Endothelial cell of umbilical vein (primary cell): ENCODE data around the gene GSPT1. TPM values are rescaled to one million over a fixed set of nuclear protein-coding genes. Genes with fewer than 3 reads are reported as not detected.

ENCODE experiments used
- BruUV-seq: library from RNA; stranded (reverse); fragments of 400-500 nt; replicated peaks from 2 replicates; lab custom pipeline; 2021; lab: Mats Ljungman, UMichigan
- CTCF ChIA-PET: fragments of 300-600, 350-600 bp; sonication (Branson Sonifier 250); formaldehyde crosslinking; loops from one replicate; lab custom pipeline; 2021; ENCODE audit warnings: antibody characterized with exemption, inconsistent platforms; lab: Charles Lee
- POLR2A ChIA-PET: fragments of 300-600, 350-600 bp; sonication (Branson Sonifier 250); formaldehyde crosslinking; loops from one replicate; lab custom pipeline; 2021; ENCODE audit warnings: antibody characterized with exemption, inconsistent platforms; lab: Charles Lee
- DNase-seq: peaks from one replicate; pipeline ENCODE4 v3.0.0-alpha.2; 2011; ENCODE audit warnings: low read depth, low spot score
- FAIRE-seq: peaks from 2 replicates; lab custom pipeline; 2011; peaks lifted over from hg19 to GRCh38; lab: Jason Lieb, UNC
- H2AFZ ChIP-seq: 2 replicates; pipeline ENCODE4 v1.6.0; 2012; ENCODE audit warnings: low read depth, low read length, control low read depth, inconsistent platforms
- H3K27ac ChIP-seq: 2 replicates; pipeline ENCODE4 v1.5.1; 2011; ENCODE audit warnings: low read depth, mild to moderate bottlenecking, control low read depth, low read length, moderate library complexity; ENCODE audit not compliant: insufficient read depth
- H3K27me3 ChIP-seq, 2 experiments: 2 replicates each; pipeline versions ENCODE4 v1.6.0 to v1.6.1; 2011; ENCODE audit warnings: low read length in 2 of 2, mixed read lengths in 1 of 2; ENCODE audit not compliant: control insufficient read depth in 2 of 2, insufficient read depth in 2 of 2
- H3K36me3 ChIP-seq, 2 experiments: 2 replicates in 1 of 2; 3 replicates in 1 of 2; pipeline ENCODE4 v1.5.1; 2011; ENCODE audit warnings: low read length in 2 of 2, mild to moderate bottlenecking in 1 of 2, moderate library complexity in 1 of 2; ENCODE audit not compliant: control insufficient read depth in 2 of 2, insufficient read depth in 2 of 2; ENCODE audit errors: extremely low read depth in 1 of 2
- H3K4me1 ChIP-seq: 3 replicates; pipeline ENCODE4 v1.5.1; 2011; ENCODE audit warnings: mild to moderate bottlenecking, low read length; ENCODE audit not compliant: control insufficient read depth, insufficient read depth; ENCODE audit errors: extremely low read depth
- H3K4me2 ChIP-seq: 2 replicates; pipeline ENCODE4 v1.6.1; 2011; ENCODE audit warnings: low read length, control low read depth, mixed read lengths; ENCODE audit not compliant: insufficient read depth
- H3K4me3 ChIP-seq, 3 experiments: fragments of 200-600 bp in 1 of 3; sonication (generic), shearing (Covaris generic) in 1 of 3; replicated peaks in 1 of 3; 2 replicates each; pipeline ENCODE4 v1.5.1; 2011 to 2016; ENCODE audit warnings: control low read depth in 3 of 3, low read length in 3 of 3, mild to moderate bottlenecking in 2 of 3, inconsistent platforms in 1 of 3, low read depth in 1 of 3, moderate library complexity in 1 of 3; ENCODE audit not compliant: insufficient read depth in 1 of 3
- H3K79me2 ChIP-seq: 2 replicates; pipeline ENCODE4 v1.6.0; 2012; ENCODE audit warnings: low read length, inconsistent platforms; ENCODE audit not compliant: control insufficient read depth, insufficient read depth
- H3K9ac ChIP-seq: replicated peaks from 2 replicates; pipeline ENCODE3; 2011; ENCODE audit warnings: low read length, control low read depth; ENCODE audit not compliant: insufficient read depth; ENCODE audit errors: extremely low read depth
- H3K9me1 ChIP-seq: replicated peaks from 3 replicates; pipeline ENCODE4 v1.6.0; 2011; ENCODE audit warnings: mild to moderate bottlenecking, low read length; ENCODE audit not compliant: control insufficient read depth, insufficient read depth; ENCODE audit errors: extremely low read depth
- H3K9me3 ChIP-seq: replicated peaks from 2 replicates; pipeline ENCODE4 v1.5.1; 2012; ENCODE audit warnings: low read length, inconsistent platforms; ENCODE audit not compliant: control insufficient read depth, insufficient read depth
- H4K20me1 ChIP-seq: replicated peaks from 2 replicates; pipeline ENCODE3; 2011; ENCODE audit warnings: mild to moderate bottlenecking, low read length; ENCODE audit not compliant: control insufficient read depth, insufficient read depth; ENCODE audit errors: extremely low read depth
- EZH2 ChIP-seq: IDR thresholded peaks from 2 replicates; pipeline ENCODE4 v1.6.1; 2012; ENCODE audit warnings: borderline replicate concordance, low read depth, mild to moderate bottlenecking, moderate library complexity, low read length, inconsistent platforms; ENCODE audit not compliant: severe bottlenecking
- FOS ChIP-seq: IDR thresholded peaks from 2 replicates; pipeline ENCODE4 v1.6.1; 2011; ENCODE audit warnings: mild to moderate bottlenecking, low read length, moderate library complexity, borderline replicate concordance; ENCODE audit not compliant: insufficient read depth
- JUN ChIP-seq: IDR thresholded peaks from 2 replicates; pipeline ENCODE4 v1.6.1; 2011; ENCODE audit warnings: borderline replicate concordance, low read depth; ENCODE audit not compliant: insufficient read length, insufficient read depth
- MYC ChIP-seq: IDR thresholded peaks from one replicate; pipeline ENCODE4 v1.6.1; 2011; ENCODE audit warnings: mild to moderate bottlenecking, low read depth, low read length
- POLR2A ChIP-seq: IDR thresholded peaks from 2 replicates; pipeline ENCODE4 v1.6.1; 2012; ENCODE audit warnings: low read depth, mild to moderate bottlenecking, control low read depth, low read length
- POLR2AphosphoS5 ChIP-seq: IDR thresholded peaks from 2 replicates; pipeline ENCODE4 v1.6.1; 2012; ENCODE audit warnings: low read depth, mild to moderate bottlenecking, control low read depth, low read length, moderate library complexity; ENCODE audit not compliant: insufficient read depth
- dilution Hi-C: fragments of 300-500 bp; cut with MboI; formaldehyde crosslinking; loops from one replicate; pipeline ENCODE4 v1.15.0; 2019; ENCODE audit warnings: low sequenced_read_pairs; ENCODE audit not compliant: extremely low pct_ligation_motif_present
- intact Hi-C: fragments of 100-400 bp; cut with micrococcal nuclease; formaldehyde crosslinking; loops from one replicate; pipeline ENCODE4 v1.10.0; 2022
- polyA plus RNA-seq, 4 experiments: library from polyadenylated mRNA; depleted of rRNA in 3 of 4; stranded (reverse) in 3 of 4; unstranded in 1 of 4; fragments of >200 nt; gene quantifications; 2 replicates each; pipeline versions ENCODE4 v1.2.1 to v1.2.3, GENCODE V29; 2011 to 2012; ENCODE audit warnings: missing spikeins in 1 of 4
- total RNA-seq: library from RNA; stranded (reverse); gene quantifications from 2 replicates; pipeline ENCODE4 v1.2.3, GENCODE V29; 2021
- TF ChIP-seq, protein P1 (sequence below): IDR thresholded peaks from 2 replicates; pipeline ENCODE4 v1.6.1; 2011; ENCODE audit not compliant: insufficient read depth, insufficient read length

GSPT1 gene
- total and polyA plus RNA-seq, 2 donors (not counting 3 experiments of a cell fraction or from before 2014, with no cell fraction given), result 40.3 to 152 TPM

DNA sequence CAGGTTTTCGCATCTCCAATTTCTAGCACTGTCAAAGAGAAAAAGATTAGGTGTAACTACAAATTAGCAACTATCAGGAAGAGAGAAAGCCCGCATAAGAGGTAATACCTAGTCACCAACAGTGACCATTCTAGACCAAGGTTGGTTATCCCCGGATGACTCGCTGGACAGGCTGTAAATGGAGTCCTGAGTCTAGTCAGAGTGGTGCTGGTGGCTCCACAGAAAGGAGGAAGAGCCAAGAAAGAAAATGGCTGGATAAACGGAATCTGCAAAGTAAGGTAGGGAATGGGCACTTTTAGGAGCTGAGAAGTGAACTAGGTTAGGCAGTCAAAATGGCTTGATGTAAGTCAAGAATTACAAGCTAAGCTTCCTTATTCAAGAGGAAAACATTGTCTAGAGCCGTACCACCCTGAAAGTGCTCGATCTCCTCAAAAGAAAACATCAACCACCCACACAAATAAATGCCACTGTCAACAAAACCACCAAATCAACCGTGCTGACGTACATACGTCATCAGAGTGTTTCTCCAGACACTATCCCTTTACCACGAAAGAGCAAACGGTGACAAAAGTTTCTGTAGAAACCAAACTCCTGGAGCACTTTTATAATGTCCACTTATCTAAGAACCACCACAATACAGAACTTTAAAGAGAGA is 2.2 kb downstream of the GSPT1 start:
- H3K36me3 ChIP-seq, result no peaks in the 10 kb centered on the region
- ChIA-PET CTCF (interaction anchor here (0.7 to 4.4 kb wide), 2 partner anchors 154 to 181 kb away, joined by 3 to 16 read pairs; no protein-coding TSS in a partner anchor), POLR2A (no interaction called here)
- peaks cover 71% of the 10 kb centered on the region for H3K79me2 ChIP-seq
- H3K27ac ChIP-seq, result peak overlapping the region; percentile 76
- H3K9ac ChIP-seq, result peak overlapping the region; percentile 85
- intact Hi-C loops (loop anchor here (2.0 kb wide), 1 partner anchor 63 kb away; the partner anchor contains the start of gene SNX29), dilution Hi-C loops (no loop called here)
- H4K20me1 ChIP-seq, result peaks cover 15% of the 10 kb centered on the region
- FAIRE-seq (peak; percentile 46), DNase-seq (peak; percentile 29)
- peak overlapping the region; percentile 68 to 96 (median 77) for H3K4me3 ChIP-seq
- no peaks in the 10 kb centered on the region for H3K27me3 ChIP-seq
- no peak overlapping the region for H2AFZ ChIP-seq
- H3K4me1 ChIP-seq, result peaks cover 24% of the 10 kb centered on the region
- H3K4me2 ChIP-seq, result peak overlapping the region; percentile 93
- no peaks in the 10 kb centered on the region for H3K9me1 ChIP-seq
- TSS peak; percentile 23 for BruUV-seq
- TF ChIP-seq EZH2 (no peak), POLR2AphosphoS5 (no peak), MYC (no peak), JUN (no peak), FOS (no peak), POLR2A (no peak)
- TF ChIP-seq, protein P1, sequence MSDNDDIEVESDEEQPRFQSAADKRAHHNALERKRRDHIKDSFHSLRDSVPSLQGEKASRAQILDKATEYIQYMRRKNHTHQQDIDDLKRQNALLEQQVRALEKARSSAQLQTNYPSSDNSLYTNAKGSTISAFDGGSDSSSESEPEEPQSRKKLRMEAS, result no peak
- no peaks in the 10 kb centered on the region for H3K9me3 ChIP-seq
